H9 (cell line): Measurements from ENCODE around the gene MCF2L. TPM values are rescaled to one million over a fixed set of nuclear protein-coding genes. Genes with fewer than 3 reads are reported as not detected.

Experiments used
- DNase-seq: peaks from one replicate; pipeline ENCODE4 v3.0.0-alpha.2; 2017
- H2AFZ ChIP-seq: one replicate; pipeline ENCODE4 v1.6.1; 2013; ENCODE audit warnings: mild to moderate bottlenecking, low read length, control low read depth, moderate library complexity
- H2AK5ac ChIP-seq: 2 replicates; pipeline ENCODE4 v1.6.1; 2013; ENCODE audit warnings: low read length, control low read depth, mixed read lengths; ENCODE audit not compliant: insufficient read length
- H2BK120ac ChIP-seq: one replicate; pipeline ENCODE4 v1.6.1; 2013; ENCODE audit warnings: low read depth, mild to moderate bottlenecking, low read length, control low read depth, inconsistent platforms; ENCODE audit not compliant: poor library complexity, severe bottlenecking
- H2BK12ac ChIP-seq: 2 replicates; pipeline ENCODE4 v1.6.1; 2013; ENCODE audit warnings: low read length, control low read depth, mixed read lengths, low read depth; ENCODE audit not compliant: insufficient read length
- H2BK15ac ChIP-seq: 2 replicates; pipeline ENCODE4 v1.6.1; 2013; ENCODE audit warnings: low read depth, low read length, control low read depth
- H2BK20ac ChIP-seq: one replicate; pipeline ENCODE4 v1.6.1; 2013; ENCODE audit warnings: low read depth, mild to moderate bottlenecking, low read length, control low read depth, inconsistent platforms; ENCODE audit not compliant: poor library complexity, severe bottlenecking
- H2BK5ac ChIP-seq: 2 replicates; pipeline ENCODE4 v1.6.1; 2013; ENCODE audit warnings: low read length, control low read depth, mixed read lengths; ENCODE audit not compliant: insufficient read length
- H3K14ac ChIP-seq: 2 replicates; pipeline ENCODE4 v1.6.1; 2013; ENCODE audit warnings: low read length, control low read depth; ENCODE audit not compliant: insufficient read depth
- H3K18ac ChIP-seq: 2 replicates; pipeline ENCODE4 v1.6.1; 2013; ENCODE audit warnings: low read depth, mild to moderate bottlenecking, mixed read lengths, low read length, control low read depth; ENCODE audit not compliant: insufficient read length
- H3K23ac ChIP-seq: 2 replicates; pipeline ENCODE4 v1.6.1; 2013; ENCODE audit warnings: low read length, control low read depth, mixed read lengths, low read depth; ENCODE audit not compliant: insufficient read length
- H3K23me2 ChIP-seq: 2 replicates; pipeline ENCODE4 v1.6.1; 2013; ENCODE audit warnings: low read depth, mild to moderate bottlenecking, mixed read lengths, low read length, control low read depth; ENCODE audit not compliant: insufficient read length, poor library complexity, severe bottlenecking
- H3K27ac ChIP-seq: 2 replicates; pipeline ENCODE4 v1.5.1; 2013; ENCODE audit warnings: low read length, control low read depth, mixed read lengths, low read depth; ENCODE audit not compliant: insufficient read length
- H3K27me3 ChIP-seq: 2 replicates; pipeline ENCODE4 v1.6.1; 2013; ENCODE audit warnings: low read length, control low read depth, inconsistent platforms; ENCODE audit not compliant: insufficient read depth
- H3K4ac ChIP-seq: 2 replicates; pipeline ENCODE4 v1.6.1; 2013; ENCODE audit warnings: low read depth, mild to moderate bottlenecking, control low read depth, inconsistent platforms, low read length, moderate library complexity
- H3K4me1 ChIP-seq: 2 replicates; pipeline ENCODE4 v1.6.1; 2013; ENCODE audit warnings: low read length, control low read depth, inconsistent platforms; ENCODE audit not compliant: insufficient read depth
- H3K4me2 ChIP-seq: 2 replicates; pipeline ENCODE4 v1.6.1; 2013; ENCODE audit warnings: low read length, control low read depth, mixed read lengths; ENCODE audit not compliant: insufficient read length, insufficient read depth
- H3K56ac ChIP-seq: 2 replicates; pipeline ENCODE4 v1.6.1; 2013; ENCODE audit warnings: low read depth, mild to moderate bottlenecking, mixed read lengths, low read length, control low read depth; ENCODE audit not compliant: insufficient read length
- H3K79me1 ChIP-seq: 2 replicates; pipeline ENCODE4 v1.6.1; 2013; ENCODE audit warnings: low read depth, mild to moderate bottlenecking, moderate library complexity, low read length, control low read depth, inconsistent platforms; ENCODE audit not compliant: insufficient read depth, poor library complexity, severe bottlenecking
- H3K79me2 ChIP-seq: 2 replicates; pipeline ENCODE4 v1.6.1; 2013; ENCODE audit warnings: low read length, control low read depth, inconsistent platforms; ENCODE audit not compliant: insufficient read depth
- H3K9ac ChIP-seq: 2 replicates; pipeline ENCODE4 v1.6.1; 2013; ENCODE audit warnings: low read length, control low read depth, mixed read lengths; ENCODE audit not compliant: insufficient read length; ENCODE audit errors: extremely low read depth
- H3K9me3 ChIP-seq: one replicate; pipeline ENCODE4 v1.6.1; 2013; ENCODE audit warnings: low read depth, low read length, inconsistent platforms; ENCODE audit not compliant: control insufficient read depth
- H3T11ph ChIP-seq: one replicate; pipeline ENCODE4 v1.6.1; 2013; ENCODE audit warnings: mild to moderate bottlenecking, low read length, control low read depth, inconsistent platforms
- H4K20me1 ChIP-seq: one replicate; pipeline ENCODE4 v1.6.1; 2013; ENCODE audit not compliant: control insufficient read depth, insufficient read length, insufficient read depth
- H4K5ac ChIP-seq: 2 replicates; pipeline ENCODE4 v1.6.1; 2013; ENCODE audit warnings: low read depth, mild to moderate bottlenecking, mixed read lengths, low read length, control low read depth; ENCODE audit not compliant: insufficient read length
- H4K8ac ChIP-seq: replicated peaks from 2 replicates; pipeline ENCODE4 v1.6.1; 2013; ENCODE audit warnings: low read length, control low read depth, mixed read lengths, low read depth; ENCODE audit not compliant: insufficient read length
- H4K91ac ChIP-seq: 2 replicates; pipeline ENCODE4 v1.6.1; 2013; ENCODE audit warnings: low read depth, mild to moderate bottlenecking, moderate library complexity, mixed read lengths, low read length, control low read depth; ENCODE audit not compliant: insufficient read length
- H3K27ac Mint-ChIP-seq, 3 experiments: 2 replicates in 2 of 3; 3 replicates in 1 of 3; pipeline ENCODE4 v1.8.0; 2020 to 2021; ENCODE audit warnings: mixed read lengths in 3 of 3, mild to moderate bottlenecking in 1 of 3, moderate library complexity in 1 of 3
- H3K27me3 Mint-ChIP-seq: 2 replicates; pipeline ENCODE4 v1.8.0; 2021; ENCODE audit warnings: low read depth, mild to moderate bottlenecking, moderate library complexity, mixed read lengths
- H3K36me3 Mint-ChIP-seq, 3 experiments: 2 replicates in 2 of 3; 3 replicates in 1 of 3; pipeline ENCODE4 v1.8.0; 2020 to 2021; ENCODE audit warnings: low read depth in 3 of 3, mixed read lengths in 3 of 3; ENCODE audit not compliant: insufficient read depth in 1 of 3
- H3K4me1 Mint-ChIP-seq, 2 experiments: 2 replicates each; pipeline ENCODE4 v1.8.0; 2020; ENCODE audit warnings: mixed read lengths in 2 of 2
- H3K4me3 Mint-ChIP-seq, 2 experiments: 2 replicates in 1 of 2; 3 replicates in 1 of 2; pipeline ENCODE4 v1.8.0; 2020 to 2021; ENCODE audit warnings: mild to moderate bottlenecking in 2 of 2, mixed read lengths in 2 of 2, moderate library complexity in 1 of 2
- H3K9me3 Mint-ChIP-seq, 2 experiments: 2 replicates in 1 of 2; 3 replicates in 1 of 2; pipeline ENCODE4 v1.8.0; 2020; ENCODE audit warnings: mild to moderate bottlenecking in 2 of 2, mixed read lengths in 2 of 2, moderate library complexity in 1 of 2
- WGBS: extraction: QIAGEN DNeasy Blood & Tissue Kit; methylation state at CpG from one replicate; pipeline ENCODE4 v1.1.7; 2013; ENCODE audit warnings: missing lambda C conversion rate, low lambda C conversion rate, mixed read lengths; ENCODE audit not compliant: insufficient read length; ENCODE audit errors: extremely low coverage; 5-methylcytosine and 5-hydroxymethylcytosine counted together
- total RNA-seq: library from RNA; stranded (reverse); gene quantifications from 2 replicates; pipeline ENCODE4 v1.2.1, GENCODE V29; 2021
- TF ChIP-seq, protein P1 (sequence below): fragments of 200-600 bp; sonication (generic); conservative IDR thresholded peaks from 3 replicates; pipeline ENCODE4 v1.8.0; 2021; ENCODE audit warnings: antibody characterized with exemption, mild to moderate bottlenecking

MCF2L gene
- total RNA-seq, 1 experiment from 2014 or later, result 18.5 TPM

DNA sequence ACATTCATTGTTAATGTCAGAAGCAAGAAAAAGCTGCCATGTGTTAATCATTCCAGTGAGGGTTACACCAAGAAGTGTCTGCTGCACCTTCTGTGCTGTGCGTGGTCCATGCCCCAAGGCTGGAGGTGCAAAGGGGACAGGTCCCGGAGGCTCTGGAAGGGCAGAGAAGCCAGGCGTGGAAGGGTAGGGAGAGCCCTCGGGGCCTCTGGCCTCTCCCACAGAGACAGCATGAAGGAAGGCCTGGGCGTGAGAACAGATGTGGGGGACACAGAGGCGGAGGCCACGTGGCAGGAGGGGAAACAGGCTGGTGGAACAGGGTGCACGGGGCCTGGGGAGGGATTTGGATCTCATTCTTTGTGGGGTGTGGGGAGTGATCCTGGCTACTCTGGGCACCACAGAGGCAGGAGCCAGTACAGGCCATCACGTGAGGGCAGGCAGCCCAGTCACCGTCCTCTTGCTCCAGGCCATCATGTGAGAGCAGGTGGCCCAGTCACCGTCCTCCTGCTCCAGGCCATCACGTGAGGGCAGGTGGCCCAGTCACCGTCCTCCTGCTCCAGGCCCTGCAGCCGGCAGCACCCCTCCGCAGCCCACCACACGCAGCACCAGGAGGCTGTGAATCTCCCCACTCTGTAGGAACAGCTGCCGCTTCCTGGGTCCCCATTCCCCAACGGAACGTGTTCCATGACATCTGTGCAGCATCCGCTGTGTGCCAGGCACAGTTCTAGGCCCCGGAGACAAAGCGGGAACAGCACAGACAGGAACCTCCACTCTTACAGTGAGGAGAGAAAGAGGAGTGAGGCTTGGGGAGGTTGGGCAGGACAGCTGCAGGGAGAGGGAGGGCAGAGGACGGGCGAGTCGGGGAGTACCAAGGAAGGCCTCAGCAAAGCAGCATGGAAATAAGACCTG lies 126.4 kb downstream of the MCF2L start:
- Histone ChIP-seq H3K9ac (no peak overlapping the region), H3K4me2 (no peak overlapping the region), H3K23ac (no peak overlapping the region), H3K14ac (no peak overlapping the region; the same call in 1 of the 2 replicates), H3K4ac (no peak overlapping the region), H4K5ac (no peak overlapping the region), H3K18ac (peak overlapping the region; percentile 14), H3K27me3 (no peaks in the 10 kb centered on the region), H3K23me2 (no peaks in the 10 kb centered on the region), H3K56ac (no peak overlapping the region), H3K79me1 (no peaks in the 10 kb centered on the region), H2BK120ac (no peak overlapping the region), H4K8ac (no peak overlapping the region), H2BK5ac (no peak overlapping the region), H2AFZ (no peak overlapping the region), H2BK15ac (no peak overlapping the region), H3K27ac (no peak overlapping the region), H3K9me3 (no peaks in the 10 kb centered on the region), H3T11ph (no peak overlapping the region), H2AK5ac (no peak overlapping the region), H4K20me1 (peaks cover 2% of the 10 kb centered on the region), H2BK12ac (no peak overlapping the region), H3K79me2 (no peaks in the 10 kb centered on the region), H3K4me1 (no peaks in the 10 kb centered on the region), H2BK20ac (no peak overlapping the region), H4K91ac (no peak overlapping the region)
- WGBS, result no CpG with 5 or more reads among the region's 25 CpGs
- DNase-seq, result no peak
- H3K27me3 Mint-ChIP-seq, result no peaks in the 10 kb centered on the region; the same call in none of the 2 replicates
- H3K9me3 Mint-ChIP-seq, result no peaks in the 10 kb centered on the region
- H3K4me1 Mint-ChIP-seq, result peaks cover 12 to 18% of the 10 kb centered on the region in 2 experiments
- H3K27ac Mint-ChIP-seq, result peak overlapping the region; percentile 50 to 59 (median 57); a peak in 4 of 7 replicates
- no peaks in the 10 kb centered on the region; a peak in 1 of 7 replicates for H3K36me3 Mint-ChIP-seq
- TF ChIP-seq, protein P1, sequence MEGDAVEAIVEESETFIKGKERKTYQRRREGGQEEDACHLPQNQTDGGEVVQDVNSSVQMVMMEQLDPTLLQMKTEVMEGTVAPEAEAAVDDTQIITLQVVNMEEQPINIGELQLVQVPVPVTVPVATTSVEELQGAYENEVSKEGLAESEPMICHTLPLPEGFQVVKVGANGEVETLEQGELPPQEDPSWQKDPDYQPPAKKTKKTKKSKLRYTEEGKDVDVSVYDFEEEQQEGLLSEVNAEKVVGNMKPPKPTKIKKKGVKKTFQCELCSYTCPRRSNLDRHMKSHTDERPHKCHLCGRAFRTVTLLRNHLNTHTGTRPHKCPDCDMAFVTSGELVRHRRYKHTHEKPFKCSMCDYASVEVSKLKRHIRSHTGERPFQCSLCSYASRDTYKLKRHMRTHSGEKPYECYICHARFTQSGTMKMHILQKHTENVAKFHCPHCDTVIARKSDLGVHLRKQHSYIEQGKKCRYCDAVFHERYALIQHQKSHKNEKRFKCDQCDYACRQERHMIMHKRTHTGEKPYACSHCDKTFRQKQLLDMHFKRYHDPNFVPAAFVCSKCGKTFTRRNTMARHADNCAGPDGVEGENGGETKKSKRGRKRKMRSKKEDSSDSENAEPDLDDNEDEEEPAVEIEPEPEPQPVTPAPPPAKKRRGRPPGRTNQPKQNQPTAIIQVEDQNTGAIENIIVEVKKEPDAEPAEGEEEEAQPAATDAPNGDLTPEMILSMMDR, result no peak
- no peak overlapping the region; a peak in 1 of 5 replicates for H3K4me3 Mint-ChIP-seq
